SK-N-MC (cell line): Measurements from ENCODE around the gene TP53I11.

ENCODE experiments used
- EZH2 ChIP-seq: fragments of 200-600 bp; sonication (generic); IDR thresholded peaks from one replicate; pipeline ENCODE4 v1.6.1; 2017; ENCODE audit warnings: antibody characterized with exemption
- FOXP2 ChIP-seq: optimal IDR thresholded peaks from 2 replicates; pipeline ENCODE3; 2011; ENCODE audit warnings: mild to moderate bottlenecking, moderate library complexity; ENCODE audit not compliant: insufficient read depth; ENCODE audit errors: extremely low read length, control extremely low read depth
- POLR2AphosphoS5 ChIP-seq: IDR thresholded peaks from 2 replicates; pipeline ENCODE4 v1.6.1; 2012; ENCODE audit warnings: mild to moderate bottlenecking, low read depth, low read length, borderline replicate concordance

DNA sequence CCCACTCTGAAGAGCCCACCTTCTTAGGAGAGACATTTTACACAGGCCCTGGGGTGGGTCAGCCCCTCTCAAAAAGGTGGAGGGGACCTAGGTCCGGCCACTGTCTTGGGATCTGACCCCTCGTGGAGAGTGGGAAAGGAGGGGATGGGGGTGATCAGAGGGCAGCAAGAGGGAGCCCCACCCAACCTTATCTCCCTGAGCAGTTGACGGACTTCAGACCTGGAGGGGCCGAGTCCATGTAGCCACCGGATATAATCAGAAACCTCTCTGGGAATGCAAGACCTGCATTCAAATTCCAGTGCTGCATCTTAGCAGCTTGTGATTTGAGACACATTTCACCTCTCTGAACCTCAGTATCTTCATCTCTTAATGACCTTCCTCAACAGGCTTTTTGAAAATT lies 44.0 kb downstream of the TP53I11 start:
- TF ChIP-seq EZH2 (no peak), POLR2AphosphoS5 (no peak), FOXP2 (no peak)
